Stimulated activated CD8-positive, alpha-beta memory T cell treated with anti-CD3 and anti-CD28 coated beads, Interleukin-15, amount 100 ng/mL, for 48 hours (primary cell): ENCODE data around the gene TMPRSS9.

ENCODE experiments used
- DNase-seq, 2 donors: peaks; one replicate each; pipeline ENCODE4 v3.0.0-alpha.2; 2020; ENCODE audit warnings: low read depth in 2 of 2

TMPRSS9 gene

DNA sequence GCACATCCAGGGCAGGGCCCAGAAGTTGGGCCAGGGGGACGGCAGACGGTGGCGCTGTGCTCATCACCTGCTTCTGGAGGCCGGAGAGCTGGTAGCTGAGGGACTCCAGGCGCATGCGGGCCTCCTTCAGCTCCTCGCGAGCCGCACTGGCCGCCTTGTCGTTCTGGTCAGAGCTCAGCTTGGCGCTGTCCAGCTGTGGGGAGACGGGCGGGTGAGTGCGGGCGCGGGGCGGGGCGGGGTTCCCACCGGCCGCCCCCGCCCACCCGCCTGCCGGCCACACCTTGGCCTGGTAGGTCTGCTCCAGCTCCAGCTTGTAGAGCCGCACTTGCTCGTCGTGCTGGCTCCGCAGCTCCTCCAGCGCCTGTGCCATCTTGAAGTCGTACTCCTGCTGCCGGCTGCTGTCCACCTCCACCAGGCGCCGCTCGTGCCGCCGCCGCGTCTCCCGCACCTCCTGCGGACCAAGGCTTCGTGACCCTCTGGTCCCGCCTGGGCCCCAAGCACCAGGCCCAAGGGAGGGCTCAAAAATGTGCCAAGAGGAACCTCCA lies 74.7 kb downstream of the TMPRSS9 start:
- no peak for DNase-seq

DNA sequence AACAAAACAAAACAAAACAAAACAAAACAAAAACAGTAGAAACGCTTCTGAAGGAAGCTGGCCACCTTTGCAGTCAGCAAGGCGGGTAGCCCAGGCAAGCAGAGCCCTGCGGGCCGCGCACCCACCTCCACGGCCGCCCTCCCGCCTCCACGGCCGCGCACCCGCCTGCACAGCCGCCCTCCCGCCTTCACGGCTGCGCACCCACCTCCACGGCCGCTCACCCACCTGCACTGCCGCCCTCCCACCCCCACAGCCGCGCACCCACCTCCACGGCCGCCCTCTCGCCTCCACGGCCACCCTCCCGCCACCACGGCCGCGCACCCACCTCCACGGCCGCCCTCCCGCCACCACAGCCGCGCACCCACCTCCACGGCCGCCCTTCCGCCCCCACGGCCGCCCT lies 76.3 kb downstream of the TMPRSS9 start:
- no peak for DNase-seq

- no peak for DNase-seq
These were observed 76.9 kb downstream of the TMPRSS9 start for GRCh38 chr19:2436926-2437325.

- DNase-seq: no peak
These were observed 78.1 kb downstream of the TMPRSS9 start for GRCh38 chr19:2438178-2438577.

DNA sequence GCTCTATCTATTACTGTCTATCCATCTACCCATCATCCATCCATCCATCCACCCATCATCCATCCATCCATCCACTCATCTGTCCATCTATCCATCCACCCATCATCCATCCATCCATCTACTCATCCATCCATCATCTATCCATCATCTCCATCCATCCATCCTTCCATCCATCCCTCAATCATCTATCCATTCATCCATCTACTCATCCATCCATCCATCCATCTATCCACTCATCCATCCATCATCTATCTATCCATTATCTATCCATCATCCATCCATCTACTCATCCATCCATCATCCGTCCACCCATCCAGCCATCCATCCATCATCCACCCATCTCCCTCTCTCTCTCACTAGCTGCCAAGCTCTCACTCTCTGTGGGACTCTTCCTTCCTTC lies 80.5 kb downstream of the TMPRSS9 start:
- DNase-seq: no peak

- DNase-seq: no peak
These were observed 81.2 kb downstream of the TMPRSS9 start for GRCh38 chr19:2441096-2441752.

GRCh38 chr19:2443116-2443784 lies 83.2 kb downstream of the TMPRSS9 start:
- DNase-seq: no peak

DNA sequence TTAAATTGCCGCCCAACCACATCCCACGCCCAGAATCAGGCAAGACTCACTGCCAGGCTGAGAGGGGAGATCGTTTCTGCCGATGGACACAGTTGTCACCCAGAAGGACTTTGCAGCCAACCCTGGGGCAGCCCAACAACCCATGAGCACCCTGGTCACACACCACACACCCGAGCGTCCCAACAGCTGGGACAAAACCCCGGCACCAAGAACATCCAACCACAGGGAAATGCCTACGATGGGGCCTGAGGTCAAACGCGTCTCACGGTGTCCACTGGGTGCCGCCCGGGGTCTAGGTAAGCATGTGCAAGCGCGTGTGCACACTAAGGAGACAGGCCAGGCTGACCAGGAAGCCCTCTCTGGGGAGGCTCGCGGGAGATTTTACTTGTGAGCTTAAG lies 83.7 kb downstream of the TMPRSS9 start:
- no peak for DNase-seq

DNA sequence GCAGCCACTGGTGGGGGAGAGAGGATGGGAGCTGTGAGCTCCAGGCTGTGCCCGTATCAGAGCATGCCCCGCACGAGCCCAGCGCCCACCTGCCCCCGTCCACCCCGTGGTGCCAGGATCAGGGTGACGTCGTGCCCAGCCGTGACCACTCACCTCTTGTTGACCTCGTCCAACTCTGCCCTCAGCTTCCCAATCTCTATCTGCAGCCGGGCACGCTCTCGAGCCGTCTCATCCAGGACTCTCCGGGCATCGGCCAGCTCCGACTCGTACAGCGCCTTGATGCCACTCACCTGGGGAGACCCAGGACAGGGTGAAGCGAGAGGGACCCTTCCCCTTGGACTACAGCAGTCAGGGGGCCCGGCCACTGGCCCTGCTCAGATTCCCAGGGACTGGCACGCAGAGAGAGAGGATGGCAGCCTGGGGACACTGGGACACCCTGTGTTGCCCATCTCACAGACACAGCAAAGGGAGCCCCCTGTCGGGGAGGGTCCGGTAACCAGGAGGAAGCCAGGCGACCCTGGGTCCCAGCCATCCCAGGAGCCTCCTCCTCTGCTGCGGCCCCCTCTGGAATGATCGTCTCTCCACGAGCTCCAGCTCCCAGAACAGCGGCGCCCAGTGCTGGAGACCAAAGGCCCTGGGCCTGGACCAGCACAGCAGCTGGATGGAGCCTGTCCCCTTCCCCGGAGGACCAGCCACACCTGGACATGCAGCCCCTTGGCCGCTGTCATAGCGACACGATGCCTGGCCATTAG lies 84.4 kb downstream of the TMPRSS9 start:
- no peak for DNase-seq

DNA sequence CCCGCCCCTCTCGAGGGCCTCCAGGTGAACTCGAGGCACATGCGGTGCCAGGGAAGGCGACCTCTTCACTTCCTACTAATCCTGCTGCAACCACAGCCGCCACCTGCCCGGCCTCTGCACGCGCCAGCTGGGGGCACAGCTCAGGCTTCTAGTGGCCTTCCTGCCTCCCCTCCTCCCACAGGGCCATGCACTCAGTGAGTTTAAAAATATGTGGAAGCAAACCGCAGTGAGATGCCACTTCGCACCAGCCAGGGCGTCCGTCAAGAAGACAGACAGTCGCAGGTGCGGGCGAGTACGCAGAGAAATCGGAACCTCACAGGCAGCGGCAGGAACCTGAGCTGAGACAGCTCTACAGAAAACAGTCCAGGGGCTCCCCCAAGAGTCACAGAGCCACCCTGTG lies 86.3 kb downstream of the TMPRSS9 start:
- DNase-seq: no peak

GRCh38 chr19:2449019-2449418 lies 89.0 kb downstream of the TMPRSS9 start:
- no peak for DNase-seq

GRCh38 chr19:2451138-2451537 lies 91.1 kb downstream of the TMPRSS9 start:
- DNase-seq: no peak

GRCh38 chr19:2451741-2452140 lies 91.7 kb downstream of the TMPRSS9 start:
- no peak for DNase-seq

DNA sequence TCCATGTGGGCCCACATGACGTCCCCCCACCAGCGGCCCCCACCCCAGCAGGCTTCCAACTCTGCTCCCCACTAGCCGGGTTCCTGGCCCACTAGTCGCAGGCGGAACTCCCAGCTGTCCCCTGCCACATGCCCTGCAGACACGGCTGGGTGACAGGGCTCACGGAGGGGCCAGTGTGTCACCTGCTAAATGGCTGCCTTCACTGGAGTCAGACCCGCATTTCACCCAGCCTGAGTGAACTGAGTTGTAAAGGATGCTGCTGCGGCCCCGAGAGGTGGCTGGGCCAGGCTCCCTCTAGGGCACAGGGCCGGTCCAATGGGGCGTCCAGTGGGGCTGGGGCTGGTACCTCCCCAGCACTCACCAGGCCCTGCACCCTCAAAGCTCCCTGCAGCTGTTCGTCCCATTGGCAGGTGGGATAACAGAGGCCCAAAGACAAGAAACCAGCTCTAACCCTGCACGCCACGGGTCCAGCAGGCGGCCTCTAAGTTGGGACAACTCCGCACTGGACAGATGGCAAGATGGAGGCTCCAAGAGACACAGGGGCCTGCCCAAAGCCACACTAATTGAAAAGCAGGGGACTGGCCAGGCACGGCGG lies 93.5 kb downstream of the TMPRSS9 start:
- DNase-seq: no peak

- no peak for DNase-seq
These were observed 94.3 kb downstream of the TMPRSS9 start for GRCh38 chr19:2454199-2454961.

GRCh38 chr19:2454962-2455850 lies 95.1 kb downstream of the TMPRSS9 start:
- no peak for DNase-seq

DNA sequence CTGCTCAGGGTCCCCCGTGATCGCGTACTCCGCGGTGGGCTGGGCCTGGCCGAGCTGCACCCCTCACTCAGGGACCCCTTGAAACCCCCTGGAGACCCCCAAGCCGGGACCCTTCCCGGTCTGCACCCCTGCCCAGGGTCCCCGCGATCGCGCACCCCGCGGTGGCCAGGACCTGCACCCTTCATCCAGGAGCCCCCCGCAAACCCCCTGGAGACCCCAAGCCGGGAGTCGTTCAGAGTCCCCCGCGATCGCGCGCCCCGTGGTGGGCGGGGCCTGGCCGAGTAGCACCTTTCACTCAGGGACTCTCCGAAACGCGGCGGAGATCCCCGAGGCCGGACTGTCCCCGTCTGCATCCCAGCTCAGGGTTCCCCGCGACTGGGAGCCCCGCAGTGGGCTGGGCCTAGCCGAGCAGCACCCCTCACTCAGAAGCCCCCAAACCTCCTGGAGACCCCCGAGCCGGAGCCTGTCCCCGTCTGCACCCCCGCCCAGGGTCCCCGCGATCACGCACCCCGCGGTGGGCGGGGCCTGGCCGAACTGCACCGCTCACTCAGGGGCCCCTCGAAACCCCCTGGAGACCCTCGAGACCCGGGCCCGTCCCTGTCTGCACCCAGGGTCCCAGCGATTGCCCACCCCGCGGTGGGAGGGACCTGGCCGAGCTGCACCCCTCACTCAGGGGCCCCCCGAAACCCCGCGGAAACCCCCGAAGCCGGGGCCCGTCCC lies 95.9 kb downstream of the TMPRSS9 start:
- no peak for DNase-seq

DNA sequence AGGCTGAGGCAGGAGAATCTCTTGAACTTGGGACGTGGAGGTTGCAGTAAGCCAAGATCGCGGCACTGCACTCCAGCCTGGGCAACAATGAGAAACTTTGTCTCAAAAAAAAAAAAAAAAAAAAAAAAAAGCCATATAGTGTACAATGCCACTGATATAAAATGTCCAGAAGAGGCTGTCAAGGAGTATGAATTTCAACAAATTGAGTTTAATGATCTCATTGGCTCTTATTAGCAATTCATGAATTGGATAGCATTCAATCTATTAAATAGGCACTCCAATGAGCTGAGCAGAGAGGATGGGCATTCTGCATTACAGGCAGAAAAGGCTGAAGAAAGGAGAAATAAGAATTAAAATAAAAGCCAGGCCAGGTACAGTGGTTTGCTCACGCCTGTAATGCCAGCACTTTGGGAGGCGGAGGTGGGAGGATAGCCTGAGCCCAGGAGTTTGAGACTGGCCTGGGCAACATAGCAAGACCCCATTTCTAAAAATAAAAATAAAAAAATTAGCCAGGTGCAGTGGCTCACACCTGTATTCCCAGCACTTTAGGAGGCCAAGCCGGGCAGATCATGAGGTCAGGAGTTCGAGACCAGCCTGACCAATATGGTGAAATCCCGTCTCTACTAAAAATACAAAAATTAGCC lies 97.5 kb downstream of the TMPRSS9 start:
- no peak for DNase-seq

GRCh38 chr19:2458054-2458453 lies 98.0 kb downstream of the TMPRSS9 start:
- no peak for DNase-seq
